SH-SY5Y (cell line): Measurements from ENCODE around the gene TTC27.

ENCODE experiments used
- GATA2 ChIP-seq: IDR thresholded peaks from 2 replicates; pipeline ENCODE4 v1.6.1; 2011; ENCODE audit warnings: mild to moderate bottlenecking, low read depth, low read length
- GATA3 ChIP-seq: IDR thresholded peaks from 2 replicates; pipeline ENCODE4 v1.6.1; 2011; ENCODE audit warnings: low read depth, mild to moderate bottlenecking, low read length, moderate library complexity

DNA sequence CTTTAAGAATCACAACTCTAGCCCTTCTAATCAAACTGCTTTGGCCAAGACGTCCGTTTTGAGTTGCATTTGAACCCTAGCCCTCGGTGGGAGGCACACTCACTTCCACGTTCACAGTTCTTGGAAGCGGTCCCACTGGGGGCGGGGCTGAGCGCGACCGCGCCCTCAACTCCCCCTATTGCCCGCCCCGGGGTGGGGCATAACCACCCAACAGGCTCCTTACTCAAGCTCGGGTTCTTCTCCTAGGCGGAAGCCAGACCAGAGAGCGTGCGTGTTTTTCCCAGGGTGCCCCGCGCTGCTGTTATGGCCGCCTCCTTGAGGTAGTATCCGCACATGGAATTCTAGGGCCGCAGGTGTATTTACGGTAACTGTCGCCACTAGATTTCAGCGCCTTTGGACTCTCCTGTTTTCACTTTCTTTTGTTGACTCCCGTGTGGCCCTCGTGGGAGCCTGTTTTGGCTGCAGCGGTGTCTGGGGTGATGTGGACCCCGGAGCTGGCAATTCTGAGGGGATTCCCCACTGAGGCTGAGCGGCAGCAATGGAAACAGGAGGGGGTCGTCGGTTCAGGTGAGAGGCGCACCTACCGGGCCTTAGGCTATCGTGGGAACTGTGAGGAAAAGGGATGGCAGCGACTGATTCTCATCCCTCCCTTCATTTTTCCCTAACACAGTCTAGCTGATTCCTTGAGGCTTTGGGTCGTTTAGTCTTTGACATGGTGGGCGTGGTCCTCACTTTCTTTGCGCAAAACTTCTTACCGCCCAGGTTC lies at the start of gene TTC27:
- TF ChIP-seq GATA3 (no peak), GATA2 (no peak)
